NCI-H2107 treated with DMSO at 0.1 percent for 48 hours (cell line): ENCODE data around the gene CASZ1.

ENCODE experiments used
- DNase-seq: peaks from one replicate; lab custom pipeline; 2025; ENCODE audit not compliant: unreplicated experiment; lab: John Stamatoyannopoulos, UW

CASZ1 gene

GRCh38 chr1:10755970-10756521 lies 40.4 kb downstream of the CASZ1 start:
- DNase-seq = no peak

GRCh38 chr1:10754568-10755329 lies 41.7 kb downstream of the CASZ1 start:
- DNase-seq = no peak

GRCh38 chr1:10753299-10753698 lies 43.1 kb downstream of the CASZ1 start:
- DNase-seq = no peak

GRCh38 chr1:10751561-10752085 lies 44.8 kb downstream of the CASZ1 start:
- DNase-seq = no peak

- DNase-seq = no peak
Observed at GRCh38 chr1:10751160-10751559, 45.3 kb downstream of the CASZ1 start.

- DNase-seq = no peak
Observed at GRCh38 chr1:10745886-10746455, 50.5 kb downstream of the CASZ1 start.

GRCh38 chr1:10745383-10745782 lies 51.1 kb downstream of the CASZ1 start:
- DNase-seq = no peak

- DNase-seq = no peak
Observed at GRCh38 chr1:10744654-10745238, 51.7 kb downstream of the CASZ1 start.

- no peak for DNase-seq
Observed at GRCh38 chr1:10744029-10744428, 52.4 kb downstream of the CASZ1 start.

DNA sequence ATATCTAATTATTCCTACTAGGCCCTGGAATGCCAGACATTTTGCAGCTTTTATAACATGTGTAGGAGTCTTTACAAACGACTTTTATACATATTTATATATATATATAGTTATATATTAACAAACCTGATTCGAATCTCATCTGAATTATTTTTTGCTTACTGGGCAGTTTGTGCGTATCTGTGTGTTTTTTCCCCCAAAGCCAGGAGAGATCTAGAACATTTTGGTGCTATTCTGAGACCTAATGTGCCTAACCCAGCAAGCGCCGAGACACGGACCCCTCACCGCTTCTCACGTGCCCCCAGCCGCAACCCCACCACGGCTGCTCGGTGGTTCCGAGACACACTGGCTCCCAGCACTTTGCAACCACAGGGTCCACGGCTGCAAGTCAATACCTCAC lies 54.8 kb downstream of the CASZ1 start:
- DNase-seq = no peak

GRCh38 chr1:10740123-10740522 lies 56.3 kb downstream of the CASZ1 start:
- DNase-seq = no peak

DNA sequence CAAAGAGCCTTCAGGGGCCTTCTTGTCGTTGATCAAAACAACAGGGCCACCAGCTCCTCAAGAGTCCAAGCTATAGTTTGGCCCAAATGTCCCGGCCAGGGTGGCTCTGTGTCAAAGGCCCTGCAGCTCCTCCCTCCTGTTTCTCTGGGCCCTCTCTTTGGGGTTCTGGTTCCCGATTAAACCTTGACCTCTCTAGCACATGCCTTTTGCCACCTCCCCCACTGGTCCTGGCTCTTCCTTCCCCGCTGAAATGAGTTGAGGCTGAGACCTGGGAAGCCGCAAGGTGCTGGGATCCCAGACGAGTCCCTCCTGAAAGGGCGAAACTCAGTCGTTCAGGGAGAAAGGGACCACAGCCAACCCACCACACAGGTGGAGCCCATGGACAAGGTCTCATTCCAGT lies 56.9 kb downstream of the CASZ1 start:
- DNase-seq = no peak

- DNase-seq = no peak
Observed at GRCh38 chr1:10738061-10739058, 58.1 kb downstream of the CASZ1 start.

DNA sequence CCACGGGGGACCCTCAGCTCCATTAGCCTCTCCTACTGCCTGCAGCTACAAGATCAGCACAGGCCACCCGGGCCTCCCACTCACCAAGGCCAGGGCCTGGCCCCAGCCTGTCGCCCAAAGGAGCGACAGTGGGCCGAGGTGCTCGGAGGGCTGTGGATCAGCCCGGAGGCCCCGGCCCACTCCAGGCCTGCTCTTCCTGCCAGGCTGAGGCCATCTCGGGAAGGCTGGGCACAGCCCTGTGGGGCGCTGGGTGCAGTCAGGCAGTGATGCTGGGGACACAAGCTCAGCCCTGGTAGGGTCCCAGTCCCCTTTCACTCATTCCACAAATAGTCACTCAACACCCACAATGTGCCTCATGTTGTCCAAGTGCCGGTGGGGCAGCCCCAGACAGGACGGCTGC lies 58.8 kb downstream of the CASZ1 start:
- DNase-seq = no peak

DNA sequence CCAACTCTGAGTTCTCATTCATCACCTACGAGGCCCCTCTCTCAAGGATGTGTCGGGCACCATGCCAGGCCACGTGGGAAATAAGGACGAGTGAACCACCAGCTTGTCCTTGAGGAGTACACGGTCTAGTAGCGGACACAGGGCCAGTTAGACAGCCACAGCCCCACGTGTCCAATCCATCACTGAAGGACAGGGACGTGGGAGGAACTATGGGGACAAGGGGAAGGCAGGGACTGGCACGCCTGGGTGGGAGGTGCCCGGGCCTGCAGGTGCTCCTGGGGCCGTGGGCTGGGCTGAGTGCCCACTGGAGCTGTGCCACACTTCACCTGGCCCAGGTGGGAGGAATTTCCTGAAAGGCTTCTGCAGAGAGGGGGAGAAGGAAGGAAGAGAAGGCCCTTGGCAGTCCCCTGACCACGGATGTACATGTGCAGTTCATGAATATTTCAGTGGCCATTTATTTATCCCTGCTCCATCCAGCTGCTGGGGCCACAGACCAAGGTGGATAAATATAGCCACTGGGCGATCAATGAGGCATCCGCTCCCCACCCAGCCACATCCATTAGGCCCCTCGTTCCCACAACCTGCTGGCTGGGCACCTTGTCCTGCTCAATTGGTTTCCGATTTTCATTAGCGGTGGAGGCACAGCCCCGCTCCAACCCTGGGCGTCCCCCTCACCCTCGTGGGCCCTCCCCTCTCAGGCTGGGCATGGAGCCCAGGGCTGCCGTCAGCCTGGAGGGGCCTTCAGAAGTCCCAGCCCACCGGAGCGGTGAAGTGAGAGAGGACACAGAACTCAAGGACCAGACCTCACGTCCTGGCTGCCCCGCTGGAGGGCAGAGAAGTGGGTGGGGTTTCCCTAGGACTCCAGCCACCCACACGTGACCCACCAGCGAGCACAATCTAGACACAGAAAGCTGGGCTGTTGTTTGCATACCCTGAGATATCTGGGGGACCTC lies 59.5 kb downstream of the CASZ1 start:
- peak; percentile 37 for DNase-seq

DNA sequence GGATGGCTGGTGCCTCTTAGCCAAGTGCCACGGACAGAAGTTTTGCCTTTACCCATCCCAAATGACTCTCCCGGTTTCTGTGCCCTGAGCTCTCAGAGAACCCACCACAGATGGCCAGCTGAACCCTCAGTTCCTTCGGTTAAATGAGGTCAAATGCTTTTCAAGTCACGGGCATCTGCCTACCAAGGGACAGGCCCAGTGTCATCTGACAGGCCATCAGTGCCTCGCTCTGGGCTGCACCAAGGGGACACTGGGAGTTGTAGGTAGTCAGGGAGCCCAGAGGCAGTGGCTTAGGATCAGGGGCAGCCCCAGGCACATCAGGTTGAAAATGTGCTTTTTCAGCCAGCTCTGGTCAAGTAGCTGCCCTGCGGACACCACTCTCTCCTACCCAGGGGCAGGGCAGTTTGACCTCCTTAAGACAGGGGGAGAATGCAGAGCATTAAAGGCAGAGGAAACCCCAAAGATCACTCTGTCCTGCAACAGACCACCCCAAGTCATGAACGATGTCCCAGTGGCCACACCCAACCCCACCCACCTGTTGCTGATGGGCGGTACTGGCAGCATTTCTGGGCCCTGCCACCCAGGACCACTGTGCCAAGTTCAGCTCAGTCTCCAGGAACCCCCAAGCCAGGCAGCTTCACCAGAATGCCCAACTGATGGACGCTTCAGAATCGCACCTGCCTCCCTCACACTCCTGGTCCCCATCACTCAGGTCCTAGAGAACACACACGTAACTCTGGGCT lies 60.7 kb downstream of the CASZ1 start:
- DNase-seq = no peak

- DNase-seq = peak; percentile 23
Observed at GRCh38 chr1:10734962-10735544, 61.4 kb downstream of the CASZ1 start.

- DNase-seq = peak; percentile 27
Observed at GRCh38 chr1:10734375-10734774, 62.1 kb downstream of the CASZ1 start.
